ENCODE measurements around the gene GPRIN3. TPM values are rescaled to one million over a fixed set of nuclear protein-coding genes. Genes with fewer than 3 reads are reported as not detected.

Gene GPRIN3
- total RNA-seq, 3 donors from 2014 or later = 3.3 to 13.2 (median 4.0) TPM

DNA sequence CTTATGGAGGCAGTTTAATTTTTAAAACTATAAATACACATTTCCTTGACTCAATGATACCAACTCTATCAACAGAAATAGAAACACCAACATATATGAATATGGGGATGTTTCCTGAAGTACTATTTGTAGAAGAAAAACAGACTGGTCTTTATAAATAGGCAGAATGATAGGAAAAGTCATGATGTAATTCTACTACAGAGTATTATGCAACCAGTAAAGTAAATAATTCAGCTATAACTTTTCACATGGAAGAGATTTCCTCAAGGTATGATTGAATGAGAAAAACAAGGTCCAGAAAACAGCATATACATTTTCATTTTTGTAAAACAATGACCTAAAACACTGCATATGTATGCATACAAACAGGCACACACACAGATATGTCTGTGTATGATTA, 56.2 kb downstream of the GPRIN3 start:
- intact Hi-C loops (cut with DNase I; ENCODE audit: low total_unique reads) = no loop called here

DNA sequence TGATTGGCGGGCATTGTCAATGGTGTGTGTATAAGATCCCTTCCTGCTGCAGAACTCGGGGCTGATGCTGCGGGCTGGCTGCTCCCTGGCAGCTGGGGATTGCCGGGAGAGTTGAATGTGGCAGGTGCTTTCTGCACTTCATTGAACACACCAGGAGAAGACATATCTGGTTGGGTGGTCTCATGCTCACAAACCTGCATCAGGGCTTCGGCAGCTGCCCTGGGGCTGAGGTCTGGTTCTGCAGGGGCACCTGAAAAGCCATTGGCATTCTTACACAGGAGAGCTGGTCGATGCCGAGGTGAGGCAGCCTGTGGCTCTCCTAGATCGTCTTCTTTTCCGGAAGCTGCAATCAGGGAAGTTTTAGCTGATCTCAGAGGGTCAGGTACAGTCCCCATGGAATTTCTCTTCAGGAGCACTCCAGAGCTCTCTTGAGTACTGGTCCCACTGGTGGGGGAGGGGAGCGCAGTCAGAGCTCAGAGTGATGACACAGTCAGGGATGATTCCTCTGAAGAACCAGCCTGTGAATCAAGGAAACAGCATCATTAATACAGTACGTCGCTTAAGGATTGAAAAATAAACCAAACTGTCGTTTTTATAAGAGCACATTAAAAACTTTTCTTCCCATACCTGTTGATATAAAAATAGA, 57.8 kb downstream of the GPRIN3 start:
- Histone ChIP-seq H3K4me1 (no peaks in the 10 kb centered on the region), H3K27me3 (no peaks in the 10 kb centered on the region), H3K27ac (no peak overlapping the region), H3K9me3 (no peaks in the 10 kb centered on the region), H3K4me3 (no peak overlapping the region), H3K36me3 (no peaks in the 10 kb centered on the region)
- intact Hi-C loops (cut with DNase I; ENCODE audit: low total_unique reads) = no loop called here
- no peak for DNase-seq (ENCODE audit: low spot score in 2 of 2)
- TF ChIP-seq, protein P1, sequence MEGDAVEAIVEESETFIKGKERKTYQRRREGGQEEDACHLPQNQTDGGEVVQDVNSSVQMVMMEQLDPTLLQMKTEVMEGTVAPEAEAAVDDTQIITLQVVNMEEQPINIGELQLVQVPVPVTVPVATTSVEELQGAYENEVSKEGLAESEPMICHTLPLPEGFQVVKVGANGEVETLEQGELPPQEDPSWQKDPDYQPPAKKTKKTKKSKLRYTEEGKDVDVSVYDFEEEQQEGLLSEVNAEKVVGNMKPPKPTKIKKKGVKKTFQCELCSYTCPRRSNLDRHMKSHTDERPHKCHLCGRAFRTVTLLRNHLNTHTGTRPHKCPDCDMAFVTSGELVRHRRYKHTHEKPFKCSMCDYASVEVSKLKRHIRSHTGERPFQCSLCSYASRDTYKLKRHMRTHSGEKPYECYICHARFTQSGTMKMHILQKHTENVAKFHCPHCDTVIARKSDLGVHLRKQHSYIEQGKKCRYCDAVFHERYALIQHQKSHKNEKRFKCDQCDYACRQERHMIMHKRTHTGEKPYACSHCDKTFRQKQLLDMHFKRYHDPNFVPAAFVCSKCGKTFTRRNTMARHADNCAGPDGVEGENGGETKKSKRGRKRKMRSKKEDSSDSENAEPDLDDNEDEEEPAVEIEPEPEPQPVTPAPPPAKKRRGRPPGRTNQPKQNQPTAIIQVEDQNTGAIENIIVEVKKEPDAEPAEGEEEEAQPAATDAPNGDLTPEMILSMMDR (IDR thresholded peaks at IDR 0.05) = no peak
- no peak for TF ChIP-seq POLR2AphosphoS5 (IDR thresholded peaks at IDR 0.05)
- no peak for TF ChIP-seq POLR2A (IDR thresholded peaks at IDR 0.05)

More for the DNA sequence above, 56.2 kb downstream of the GPRIN3 start:
- Histone ChIP-seq H3K4me1 (no peaks in the 10 kb centered on the region), H3K27ac (no peak overlapping the region), H3K36me3 (no peaks in the 10 kb centered on the region), H3K4me3 (no peak overlapping the region), H3K27me3 (no peaks in the 10 kb centered on the region), H3K9me3 (no peaks in the 10 kb centered on the region)
- TF ChIP-seq POLR2A (IDR thresholded peaks at IDR 0.05) (no peak), POLR2AphosphoS5 (IDR thresholded peaks at IDR 0.05) (no peak)
- TF ChIP-seq, protein P1 (IDR thresholded peaks at IDR 0.05) = no peak
- DNase-seq (ENCODE audit: low spot score in 2 of 2) = no peak

DNA sequence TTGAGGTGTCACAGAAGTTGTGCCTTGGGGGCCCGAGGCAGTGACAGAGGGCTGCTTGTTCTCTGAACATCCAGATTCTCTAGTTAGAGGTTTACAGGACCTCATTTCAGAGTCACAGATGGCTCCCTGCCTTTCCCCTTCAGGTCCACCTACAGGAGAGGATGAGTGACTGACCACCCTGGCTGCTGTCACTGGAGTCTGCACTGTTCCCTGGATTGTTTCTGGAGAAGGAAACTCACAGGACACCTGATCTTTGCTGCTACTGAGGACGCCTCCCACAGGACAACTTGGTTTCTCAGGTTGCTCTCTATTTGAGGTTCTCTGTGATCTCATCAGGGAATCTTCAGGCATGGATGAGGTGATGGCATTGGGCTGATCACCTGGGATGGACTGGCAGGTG, 58.3 kb downstream of the GPRIN3 start:
- H3K4me1 ChIP-seq = no peaks in the 10 kb centered on the region
- no peak for DNase-seq (ENCODE audit: low spot score in 2 of 2)

DNA sequence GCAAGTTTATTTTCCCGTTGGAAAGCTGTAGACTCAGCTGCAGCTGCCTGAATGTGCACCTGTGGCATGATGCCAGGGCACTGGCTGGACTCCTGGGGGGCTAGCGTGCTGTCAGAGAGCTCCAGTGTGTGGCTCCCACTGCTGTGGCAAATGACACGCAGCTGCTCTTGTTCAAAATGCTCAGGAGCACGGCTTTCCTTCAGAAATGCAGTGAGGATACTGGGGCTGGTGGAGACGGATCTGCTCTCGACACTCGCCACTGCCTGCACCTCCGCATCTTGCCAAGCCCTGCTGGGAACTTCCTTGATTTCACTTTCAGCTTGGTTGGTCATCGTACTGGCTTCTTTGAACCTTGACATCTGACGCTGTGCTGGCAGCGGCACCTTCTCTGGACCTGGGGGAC, 58.7 kb downstream of the GPRIN3 start:
- DNase-seq (ENCODE audit: low spot score in 2 of 2) = peak in 1 of 2 donors; percentile 27
- Histone ChIP-seq H3K9me3 (no peaks in the 10 kb centered on the region), H3K4me3 (peak overlapping the region in 2 of 3 donors; percentile 46 to 64), H3K27ac (peak overlapping the region; percentile 6 to 34), H3K36me3 (no peaks in the 10 kb centered on the region), H3K27me3 (no peaks in the 10 kb centered on the region), H3K4me1 (no peaks in the 10 kb centered on the region)
- intact Hi-C loops (cut with DNase I; ENCODE audit: low total_unique reads) = no loop called here
- TF ChIP-seq POLR2A (IDR thresholded peaks at IDR 0.05) (no peak), POLR2AphosphoS5 (IDR thresholded peaks at IDR 0.05) (no peak)
- TF ChIP-seq, protein P1 (IDR thresholded peaks at IDR 0.05) = no peak

More for the DNA sequence above, 58.3 kb downstream of the GPRIN3 start:
- no peaks in the 10 kb centered on the region for H3K27me3 ChIP-seq
- TF ChIP-seq POLR2A (IDR thresholded peaks at IDR 0.05) = no peak
- intact Hi-C loops (cut with DNase I; ENCODE audit: low total_unique reads) = no loop called here
- no peaks in the 10 kb centered on the region for H3K9me3 ChIP-seq
- no peaks in the 10 kb centered on the region for H3K36me3 ChIP-seq
- H3K27ac ChIP-seq = peak overlapping the region; percentile 6 to 34
- H3K4me3 ChIP-seq = peak overlapping the region in 2 of 3 donors; percentile 46 to 64

DNA sequence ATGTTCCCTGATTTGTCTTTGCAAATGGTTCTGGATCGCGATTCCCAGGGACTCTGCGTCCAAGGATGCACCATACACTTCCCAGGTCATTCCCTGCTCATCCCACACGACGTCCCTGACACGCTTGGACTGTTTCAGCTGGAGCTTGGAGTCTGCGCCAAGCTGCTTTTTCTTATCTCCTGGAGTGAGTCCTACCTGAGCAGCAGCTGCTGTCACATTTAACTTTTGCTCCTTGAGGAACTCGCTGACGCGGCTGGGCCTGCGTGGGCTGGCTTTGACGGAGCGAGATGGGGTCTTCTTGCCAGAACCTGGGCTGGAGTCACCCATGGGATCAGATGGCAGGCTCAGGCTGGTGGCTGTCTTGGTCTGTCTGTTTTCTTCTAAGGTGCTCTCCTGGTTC, 59.6 kb downstream of the GPRIN3 start:
- Histone ChIP-seq H3K9me3 (no peaks in the 10 kb centered on the region), H3K27ac (no peak overlapping the region), H3K4me3 (peak overlapping the region in 1 of 3 donors; percentile 46), H3K36me3 (no peaks in the 10 kb centered on the region), H3K27me3 (no peaks in the 10 kb centered on the region), H3K4me1 (no peaks in the 10 kb centered on the region)
- intact Hi-C loops (cut with DNase I; ENCODE audit: low total_unique reads) = no loop called here
- TF ChIP-seq, protein P1 (IDR thresholded peaks at IDR 0.05) = no peak
- TF ChIP-seq POLR2A (IDR thresholded peaks at IDR 0.05) = no peak
- TF ChIP-seq POLR2AphosphoS5 (IDR thresholded peaks at IDR 0.05) = no peak
- DNase-seq (ENCODE audit: low spot score in 2 of 2) = no peak
